Measurements from ENCODE around the gene DDIT3. TPM values are rescaled to one million over a fixed set of nuclear protein-coding genes. Genes with fewer than 3 reads are reported as not detected.

The DDIT3 gene
- total and polyA plus RNA-seq, 2 of the 8 experiments (the other 6 are each of a cell fraction or from before 2014, with no cell fraction given): 4.9 to 5.7 TPM

- no peak for TF ChIP-seq ATF3 (IDR thresholded peaks at IDR 0.05; ENCODE audit: insufficient read depth, low read depth, low read length)
- no peak for TF ChIP-seq GTF2F1 (IDR thresholded peaks at IDR 0.05; ENCODE audit: borderline replicate concordance, low read depth, low read length)
- no peak for TF ChIP-seq EP300 (IDR thresholded peaks at IDR 0.05; ENCODE audit: borderline replicate concordance in 1 of 2, low read depth in 2 of 2, low read length in 2 of 2)
- no peak for TF ChIP-seq KDM5A (IDR thresholded peaks at IDR 0.05; ENCODE audit: low read length)
- no peak for TF ChIP-seq CEBPB (IDR thresholded peaks at IDR 0.05; ENCODE audit: low read depth, low read length)
Measured at GRCh38 chr12:57473392-57473791, 46.9 kb downstream of the DDIT3 start (continued).

Data from H1 (cell line).